GM19372 (cell line): Measurements from ENCODE around the gene AK4.

Experiments
- ATAC-seq: cut with Tn5 transposase; IDR thresholded peaks from one replicate; pipeline ENCODE4 v1.9.1; 2021; ENCODE audit warnings: mild to moderate bottlenecking, low read depth, moderate library complexity; ENCODE audit not compliant: unreplicated experiment

AK4 gene

GRCh38 chr1:65267683-65268082, 119.7 kb downstream of the AK4 start:
- no peak for ATAC-seq

GRCh38 chr1:65269612-65270011, 121.6 kb downstream of the AK4 start:
- ATAC-seq, result no peak

- ATAC-seq, result no peak
These were observed 128.4 kb downstream of the AK4 start for GRCh38 chr1:65276197-65276939.

GRCh38 chr1:65277605-65278347, 129.8 kb downstream of the AK4 start:
- no peak for ATAC-seq

GRCh38 chr1:65278376-65279069, 130.5 kb downstream of the AK4 start:
- no peak for ATAC-seq

GRCh38 chr1:65279070-65279779, 131.2 kb downstream of the AK4 start:
- ATAC-seq, result no peak
